Posterior vena cava (tissue), 2 donors: Measurements from ENCODE around the gene RBM17. TPM values are rescaled to one million over a fixed set of nuclear protein-coding genes. Genes with fewer than 3 reads are reported as not detected.
"Not testable (repeated sequence)": the region's sequence is repeated elsewhere in the genome, so short reads cannot be mapped to it uniquely, and the experiment has no call there.

Experiments used
- DNase-seq: peaks from one replicate; pipeline ENCODE4 v3.0.0-alpha.2; 2020; ENCODE audit warnings: low spot score
- intact Hi-C, 2 donors: fragments of 100-400 bp; cut with DNase I; formaldehyde crosslinking; loops; one replicate each; pipeline versions ENCODE4 v1.14.1 to v1.14.2; 2022 to 2023
- microRNA-seq, 2 donors: library from miRNA; unstranded; fragments of <30 nt; microRNA quantifications; one replicate each; pipeline ENCODE4 v1.2.0, GENCODE V29; 2020 to 2021; ENCODE audit warnings: borderline microRNAs expressed in 2 of 2
- total RNA-seq, 2 donors: library from RNA; stranded (reverse); fragmentation: NEBNext Ultra II Directional; extraction: Animal tissue kit (Norgen Biotek cat#: 25700); gene quantifications; one replicate each; pipeline ENCODE4 v1.2.1, GENCODE V29; 2021
- donor health status: DM: yes; HTN: yes; CAD: no.
- donor health status: DM: yes; HTN: yes; CAD: no.

Gene RBM17
- total RNA-seq, 2 donors from 2014 or later = 58.9 to 68.3 TPM

- intact Hi-C loops = loop anchor here in 1 of 2 donors (5.0 kb wide), 1 partner anchor 39 kb away; the partner anchor contains the start of gene PFKFB3
- DNase-seq = peak; percentile 97
Observed at GRCh38 chr10:6163364-6164270, 74.8 kb downstream of the RBM17 start.

GRCh38 chr10:6164271-6165095 lies 75.6 kb downstream of the RBM17 start:
- peak; percentile 57 for DNase-seq
- intact Hi-C loops = loop anchor here in 1 of 2 donors (5.0 kb wide), 1 partner anchor 38 kb away; the partner anchor contains the start of gene PFKFB3

- intact Hi-C loops = no loop called here
- DNase-seq = no peak
Observed at GRCh38 chr10:6165221-6165725, 76.4 kb downstream of the RBM17 start.

GRCh38 chr10:6165933-6166332 lies 77.1 kb downstream of the RBM17 start:
- intact Hi-C loops = not testable (repeated sequence)
- peak; percentile 65 for DNase-seq

Small RNA genes lying within 50 kb of the gene (microRNA-seq; reads per million reads assigned to microRNA genes)
- gene MIR3155A (0 reads per million in 2 donors), gene MIR3155B (0 reads per million in 2 donors)

Other genes with a start within 250 kb of the RBM17 start
- gene ANKRD16, start 199.1 kb upstream of the RBM17 start, total RNA-seq = 1 to 10 TPM; 3.6 to 4.5 TPM
- gene FBH1, start 198.8 kb upstream of the RBM17 start, total RNA-seq = 10 to 100 TPM; 75.1 to 78.6 TPM
- 10 to 100 TPM; 16.9 to 20.9 TPM for gene IL15RA, start 111.5 kb upstream of the RBM17 start, total RNA-seq
- gene IL2RA, start 26.7 kb upstream of the RBM17 start, total RNA-seq = 1 to 10 TPM in 1 of 2 donors, under 1 TPM in 1; 0.81 to 6.4 TPM
- gene PFKFB3, start 113.9 kb downstream of the RBM17 start, total RNA-seq = 10 to 100 TPM; 33.2 to 43.1 TPM